BJ (cell line): ENCODE measurements around the gene PAX3. TPM values are rescaled to one million over a fixed set of nuclear protein-coding genes. Genes with fewer than 3 reads are reported as not detected.

Experiments
- CTCF ChIA-PET: fragments of 350-600 bp; formaldehyde crosslinking; extraction: SDS; loops from one replicate; lab custom pipeline; 2021; ENCODE audit warnings: antibody characterized with exemption, inconsistent platforms; lab: Yijun Ruan, JAX
- POLR2A ChIA-PET: fragments of 300-600 bp; sonication (Branson Sonifier 250); formaldehyde crosslinking; extraction: SDS; loops from one replicate; lab custom pipeline; 2021; ENCODE audit warnings: antibody characterized with exemption; lab: Charles Lee
- DNase-seq: peaks from one replicate; pipeline ENCODE4 v3.0.0-alpha.2; 2011; ENCODE audit warnings: low read depth
- H3K27me3 ChIP-seq: 2 replicates; pipeline ENCODE4 v1.6.0; 2011; ENCODE audit warnings: low read length; ENCODE audit not compliant: control insufficient read depth, insufficient read depth
- H3K36me3 ChIP-seq: 2 replicates; pipeline ENCODE4 v1.5.1; 2011; ENCODE audit warnings: low read length; ENCODE audit not compliant: control insufficient read depth, insufficient read depth
- H3K4me3 ChIP-seq: 2 replicates; pipeline ENCODE4 v1.5.1; 2011; ENCODE audit warnings: low read depth, mild to moderate bottlenecking, control low read depth, low read length
- CTCF ChIP-seq: IDR thresholded peaks from 2 replicates; pipeline ENCODE4 v1.5.1; 2011; ENCODE audit warnings: low read depth, mild to moderate bottlenecking, control low read depth, inconsistent platforms, low read length, moderate library complexity; ENCODE audit not compliant: insufficient read depth
- polyA plus RNA-seq: library from polyadenylated mRNA; depleted of rRNA; stranded (reverse); fragments of >200 nt; gene quantifications from 2 replicates; pipeline ENCODE4 v1.2.3, GENCODE V29; 2011

The PAX3 gene
- polyA plus RNA-seq, 1 experiment: 11.1 TPM

GRCh38 chr2:222238072-222238471 is 60.7 kb downstream of the PAX3 start:
- no peak overlapping the region for H3K4me3 ChIP-seq
- CTCF ChIA-PET: no interaction called here
- TF ChIP-seq CTCF: no peak
- DNase-seq: no peak
- no peaks in the 10 kb centered on the region for H3K36me3 ChIP-seq
- H3K27me3 ChIP-seq: no peaks in the 10 kb centered on the region
- POLR2A ChIA-PET: no interaction called here

- no peak overlapping the region for H3K4me3 ChIP-seq
- ChIA-PET CTCF (no interaction called here), POLR2A (no interaction called here)
- no peaks in the 10 kb centered on the region; the same call in 1 of the 2 replicates for H3K36me3 ChIP-seq
- no peak for DNase-seq
- H3K27me3 ChIP-seq: no peaks in the 10 kb centered on the region
- no peak for TF ChIP-seq CTCF
Observed at GRCh38 chr2:222232839-222233238, 66.0 kb downstream of the PAX3 start.

- DNase-seq: no peak
- CTCF ChIA-PET: no interaction called here
- TF ChIP-seq CTCF: no peak
- H3K27me3 ChIP-seq: no peaks in the 10 kb centered on the region
- POLR2A ChIA-PET: no interaction called here
- H3K4me3 ChIP-seq: no peak overlapping the region
- no peaks in the 10 kb centered on the region; the same call in 1 of the 2 replicates for H3K36me3 ChIP-seq
Observed at GRCh38 chr2:222232372-222232771, 66.4 kb downstream of the PAX3 start.

GRCh38 chr2:222228054-222228453 is 70.7 kb downstream of the PAX3 start:
- no peak for TF ChIP-seq CTCF
- no peaks in the 10 kb centered on the region; the same call in 1 of the 2 replicates for H3K36me3 ChIP-seq
- H3K4me3 ChIP-seq: no peak overlapping the region
- DNase-seq: no peak
- H3K27me3 ChIP-seq: no peaks in the 10 kb centered on the region
- ChIA-PET CTCF (interaction anchor here (0.6 kb wide), 1 partner anchor 20 kb away, joined by 3 read pairs; no protein-coding TSS in a partner anchor), POLR2A (no interaction called here)

- peaks cover 5% of the 10 kb centered on the region for H3K36me3 ChIP-seq
- no peak overlapping the region for H3K4me3 ChIP-seq
- no peaks in the 10 kb centered on the region for H3K27me3 ChIP-seq
- TF ChIP-seq CTCF: no peak
- POLR2A ChIA-PET: no interaction called here
- CTCF ChIA-PET: no interaction called here
- no peak for DNase-seq
Observed at GRCh38 chr2:222218786-222219185, 80.0 kb downstream of the PAX3 start.
